Measurements from ENCODE around the gene HYI.

The HYI gene

GRCh38 chr1:43444151-43444828 is 9.4 kb downstream of the HYI start:
- DNase-seq (ENCODE audit: low read depth in 2 of 2): no peak

- DNase-seq (ENCODE audit: low read depth in 2 of 2): no peak
Observed at GRCh38 chr1:43443197-43443946, 10.4 kb downstream of the HYI start.

GRCh38 chr1:43442756-43443155 is 11.0 kb downstream of the HYI start:
- DNase-seq (ENCODE audit: low read depth in 2 of 2): no peak

- no peak for DNase-seq (ENCODE audit: low read depth in 2 of 2)
Observed at GRCh38 chr1:43441894-43442637, 11.7 kb downstream of the HYI start.

GRCh38 chr1:43441166-43441893 is 12.4 kb downstream of the HYI start:
- no peak for DNase-seq (ENCODE audit: low read depth in 2 of 2)

GRCh38 chr1:43440358-43440757 is 13.4 kb downstream of the HYI start:
- DNase-seq (ENCODE audit: low read depth in 2 of 2): no peak

GRCh38 chr1:43439781-43440180 is 13.9 kb downstream of the HYI start:
- no peak for DNase-seq (ENCODE audit: low read depth in 2 of 2)

- no peak for DNase-seq (ENCODE audit: low read depth in 2 of 2)
Observed at GRCh38 chr1:43438953-43439581, 14.7 kb downstream of the HYI start.

GRCh38 chr1:43438576-43438952 is 15.2 kb downstream of the HYI start:
- DNase-seq (ENCODE audit: low read depth in 2 of 2): no peak

GRCh38 chr1:43438006-43438405 is 15.7 kb downstream of the HYI start:
- DNase-seq (ENCODE audit: low read depth in 2 of 2): no peak

- no peak for DNase-seq (ENCODE audit: low read depth in 2 of 2)
Observed at GRCh38 chr1:43437031-43437973, 16.4 kb downstream of the HYI start.

GRCh38 chr1:43436371-43436770 is 17.4 kb downstream of the HYI start:
- no peak for DNase-seq (ENCODE audit: low read depth in 2 of 2)

GRCh38 chr1:43435146-43436145 is 18.3 kb downstream of the HYI start:
- no peak for DNase-seq (ENCODE audit: low read depth in 2 of 2)

GRCh38 chr1:43434256-43434655 is 19.5 kb downstream of the HYI start:
- DNase-seq (ENCODE audit: low read depth in 2 of 2): no peak

GRCh38 chr1:43432907-43433306 is 20.8 kb downstream of the HYI start:
- DNase-seq (ENCODE audit: low read depth in 2 of 2): no peak

- no peak for DNase-seq (ENCODE audit: low read depth in 2 of 2)
Observed at GRCh38 chr1:43432171-43432860, 21.4 kb downstream of the HYI start.

GRCh38 chr1:43431676-43432075 is 22.1 kb downstream of the HYI start:
- no peak for DNase-seq (ENCODE audit: low read depth in 2 of 2)

GRCh38 chr1:43430831-43431230 is 22.9 kb downstream of the HYI start:
- no peak for DNase-seq (ENCODE audit: low read depth in 2 of 2)

- DNase-seq (ENCODE audit: low read depth in 2 of 2): no peak
Observed at GRCh38 chr1:43427941-43428340, 25.8 kb downstream of the HYI start.

Measured in stimulated activated CD8-positive, alpha-beta memory T cell treated with anti-CD3 and anti-CD28 coated beads, Interleukin-15, amount 100 ng/mL, for 4 hours (primary cell).